ES-I3 (cell line): ENCODE results near the gene WDSUB1.

Experiments
- H3K36me3 ChIP-seq: 2 replicates; pipeline ENCODE4 v1.6.1; 2013; ENCODE audit warnings: mild to moderate bottlenecking, low read length, control low read depth, moderate library complexity; ENCODE audit not compliant: insufficient read depth
- H3K4me1 ChIP-seq: 2 replicates; pipeline ENCODE4 v1.6.1; 2013; ENCODE audit warnings: mild to moderate bottlenecking, control low read depth, low read length; ENCODE audit not compliant: insufficient read depth
- H3K9ac ChIP-seq: 2 replicates; pipeline ENCODE4 v1.6.1; 2013; ENCODE audit warnings: low read depth, mild to moderate bottlenecking, low read length, moderate library complexity
- H3K9me3 ChIP-seq: 2 replicates; pipeline ENCODE4 v1.6.1; 2013; ENCODE audit warnings: mild to moderate bottlenecking, low read length, moderate library complexity; ENCODE audit not compliant: control insufficient read depth, insufficient read depth

The WDSUB1 gene

GRCh38 chr2:159249990-159250715, 36.4 kb downstream of the WDSUB1 start:
- Histone ChIP-seq H3K9me3 (peaks cover 5% of the 10 kb centered on the region), H3K36me3 (peaks cover 4% of the 10 kb centered on the region; the same call in 1 of the 2 replicates), H3K4me1 (no peaks in the 10 kb centered on the region; the same call in 1 of the 2 replicates), H3K9ac (no peak overlapping the region)

DNA sequence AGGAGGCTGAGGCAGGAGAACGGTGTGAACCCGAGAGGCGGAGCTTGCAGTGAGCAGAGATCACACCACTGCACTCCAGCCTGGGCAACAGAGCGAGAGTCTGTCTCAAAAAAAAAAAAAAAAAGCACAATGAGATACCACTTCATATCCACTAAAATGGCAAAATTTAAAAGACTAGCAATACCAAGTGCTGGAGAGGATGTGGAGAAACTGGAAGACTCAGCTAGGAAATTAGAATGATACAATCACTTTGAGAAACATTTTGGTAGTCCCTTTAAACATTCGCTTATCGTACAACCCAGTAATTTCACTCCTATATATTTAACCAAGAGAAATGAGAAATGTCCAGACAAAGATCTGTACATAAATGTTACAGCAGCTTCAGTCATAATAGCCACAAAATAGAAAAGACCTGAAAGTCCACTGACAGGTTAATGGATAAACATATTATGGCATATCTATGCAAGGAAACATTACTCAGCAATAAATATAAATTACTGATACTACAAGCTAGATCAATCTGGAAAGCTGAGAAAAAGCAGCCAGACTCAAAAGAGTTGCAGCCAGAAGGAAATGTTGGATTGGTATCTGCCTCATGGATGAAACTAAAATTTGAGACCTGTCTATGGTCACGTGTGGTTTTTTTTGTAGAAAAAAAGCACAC, 40.0 kb downstream of the WDSUB1 start:
- H3K9me3 ChIP-seq = peaks cover 5% of the 10 kb centered on the region
- H3K36me3 ChIP-seq = no peaks in the 10 kb centered on the region
- 0 out of 2 replicates have a peak, but pooled peaks cover 11% of the 10 kb centered on the region for H3K4me1 ChIP-seq
- H3K9ac ChIP-seq = no peak overlapping the region

DNA sequence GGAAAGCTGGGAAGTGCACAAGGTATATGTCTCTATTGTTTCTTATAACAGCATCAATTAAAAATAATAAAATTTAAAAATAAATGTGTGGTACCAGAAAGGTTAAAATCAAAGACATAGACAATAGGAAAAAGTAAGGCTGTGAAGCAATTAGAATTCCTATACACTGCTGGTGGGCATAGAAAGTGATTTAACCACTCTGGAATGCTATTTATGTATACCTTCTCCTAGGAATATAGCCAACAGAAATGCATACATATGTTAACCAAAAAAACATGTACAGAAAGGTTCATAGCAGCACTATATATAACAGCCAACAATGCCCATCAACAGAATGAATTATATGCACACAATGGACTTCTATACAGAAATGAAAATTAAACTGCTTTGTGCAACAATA, 43.0 kb downstream of the WDSUB1 start:
- H3K9ac ChIP-seq = no peak overlapping the region
- H3K36me3 ChIP-seq = no peaks in the 10 kb centered on the region
- 0 out of 2 replicates have a peak, but pooled peaks cover 11% of the 10 kb centered on the region for H3K4me1 ChIP-seq
- H3K9me3 ChIP-seq = peaks cover 5% of the 10 kb centered on the region

- Histone ChIP-seq H3K36me3 (no peaks in the 10 kb centered on the region), H3K9me3 (no peaks in the 10 kb centered on the region), H3K9ac (no peak overlapping the region), H3K4me1 (no peaks in the 10 kb centered on the region)
Measured at GRCh38 chr2:159234868-159235267, 51.6 kb downstream of the WDSUB1 start.

GRCh38 chr2:159232456-159233170, 53.9 kb downstream of the WDSUB1 start:
- no peaks in the 10 kb centered on the region for H3K9me3 ChIP-seq
- no peak overlapping the region for H3K9ac ChIP-seq
- H3K36me3 ChIP-seq = no peaks in the 10 kb centered on the region
- H3K4me1 ChIP-seq = no peaks in the 10 kb centered on the region

GRCh38 chr2:159230145-159230877, 56.2 kb downstream of the WDSUB1 start:
- Histone ChIP-seq H3K9ac (no peak overlapping the region), H3K36me3 (no peaks in the 10 kb centered on the region), H3K4me1 (no peaks in the 10 kb centered on the region), H3K9me3 (no peaks in the 10 kb centered on the region)

- Histone ChIP-seq H3K4me1 (no peaks in the 10 kb centered on the region), H3K9me3 (no peaks in the 10 kb centered on the region), H3K9ac (no peak overlapping the region), H3K36me3 (no peaks in the 10 kb centered on the region)
Measured at GRCh38 chr2:159229476-159230144, 56.9 kb downstream of the WDSUB1 start.

- Histone ChIP-seq H3K9ac (no peak overlapping the region), H3K36me3 (no peaks in the 10 kb centered on the region; the same call in 1 of the 2 replicates), H3K4me1 (no peaks in the 10 kb centered on the region), H3K9me3 (no peaks in the 10 kb centered on the region)
Measured at GRCh38 chr2:159228081-159228581, 58.4 kb downstream of the WDSUB1 start.

DNA sequence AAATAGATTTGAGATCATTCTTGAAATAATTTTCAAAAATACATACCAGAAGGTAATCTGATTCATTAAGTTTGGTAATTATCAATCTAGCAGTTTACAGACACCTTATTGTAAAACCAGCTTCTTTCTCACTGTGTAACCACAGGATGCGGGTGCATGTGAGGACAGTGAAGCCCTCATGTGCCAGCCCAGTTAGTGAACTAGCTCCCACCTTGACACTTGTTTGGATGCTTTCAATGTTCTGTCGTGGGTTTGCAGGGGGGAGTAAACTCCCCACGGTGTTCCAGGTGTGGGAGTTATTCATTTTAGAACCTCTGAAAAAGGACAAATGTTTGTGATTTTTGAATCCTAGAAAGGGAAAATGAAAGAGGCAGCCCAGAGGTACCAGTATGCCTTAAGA, 59.0 kb downstream of the WDSUB1 start:
- Histone ChIP-seq H3K36me3 (no peaks in the 10 kb centered on the region; the same call in 1 of the 2 replicates), H3K9me3 (no peaks in the 10 kb centered on the region), H3K9ac (no peak overlapping the region), H3K4me1 (no peaks in the 10 kb centered on the region)

DNA sequence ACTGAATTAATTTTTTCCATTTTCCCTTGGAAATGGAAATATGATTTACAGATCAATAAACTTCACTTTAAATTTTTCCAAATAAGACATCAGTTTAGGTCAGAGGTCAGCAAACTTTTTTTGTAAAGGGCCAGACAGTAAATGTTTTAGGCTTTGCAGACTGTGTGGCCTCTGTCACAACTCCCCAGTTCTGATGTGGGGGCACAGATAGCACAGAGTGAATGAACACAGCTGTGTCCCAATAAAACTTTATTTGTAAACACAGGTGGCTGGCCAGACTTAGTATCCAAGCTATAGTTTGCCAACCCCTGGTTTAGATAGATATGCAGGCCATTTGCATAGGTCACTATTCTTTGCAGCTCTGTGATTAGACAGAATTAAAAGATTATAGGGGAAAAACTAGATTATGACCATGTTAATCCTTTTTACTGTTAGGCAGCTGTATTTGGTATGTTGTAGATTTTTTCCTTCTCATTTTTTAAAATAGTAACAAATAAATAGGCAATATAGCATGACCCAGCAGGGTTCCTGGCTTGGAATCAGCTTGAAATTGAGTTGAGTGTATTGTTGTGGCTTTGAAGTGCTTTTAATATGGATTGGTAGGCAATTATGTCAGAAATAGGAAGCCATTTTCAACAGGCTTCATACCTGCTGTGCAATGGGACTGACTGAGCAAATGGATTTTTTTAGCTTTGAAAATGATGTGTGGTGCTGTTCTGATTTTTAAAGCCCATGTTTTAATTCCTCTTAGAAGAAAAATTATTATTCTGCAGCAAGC, 59.7 kb downstream of the WDSUB1 start:
- H3K9me3 ChIP-seq = no peaks in the 10 kb centered on the region
- H3K9ac ChIP-seq = no peak overlapping the region
- H3K36me3 ChIP-seq = no peaks in the 10 kb centered on the region; the same call in 1 of the 2 replicates

DNA sequence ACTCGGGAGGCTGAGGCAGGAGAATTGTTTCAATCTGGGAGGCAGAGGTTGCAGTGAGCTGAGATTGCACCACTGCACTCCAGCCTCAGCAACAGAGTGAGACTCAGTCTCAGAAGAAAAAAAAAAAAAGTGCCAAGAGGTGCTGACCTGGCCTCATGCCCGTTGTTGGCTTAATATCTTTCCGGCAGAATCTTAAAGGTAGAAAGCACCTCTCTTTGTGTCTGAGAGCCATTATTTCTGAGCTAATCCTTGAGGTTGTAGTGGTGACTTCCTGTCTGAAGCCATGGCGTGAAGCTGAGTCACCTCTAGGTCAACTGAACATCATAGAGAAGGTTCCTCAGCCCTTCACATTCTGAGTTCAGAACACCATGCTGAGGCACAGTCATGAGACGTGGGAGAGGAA, 60.4 kb downstream of the WDSUB1 start:
- no peaks in the 10 kb centered on the region for H3K4me1 ChIP-seq
- no peaks in the 10 kb centered on the region for H3K9me3 ChIP-seq
- no peaks in the 10 kb centered on the region; the same call in 1 of the 2 replicates for H3K36me3 ChIP-seq
- no peak overlapping the region for H3K9ac ChIP-seq

More for the DNA sequence above, 59.7 kb downstream of the WDSUB1 start:
- H3K4me1 ChIP-seq = no peaks in the 10 kb centered on the region

DNA sequence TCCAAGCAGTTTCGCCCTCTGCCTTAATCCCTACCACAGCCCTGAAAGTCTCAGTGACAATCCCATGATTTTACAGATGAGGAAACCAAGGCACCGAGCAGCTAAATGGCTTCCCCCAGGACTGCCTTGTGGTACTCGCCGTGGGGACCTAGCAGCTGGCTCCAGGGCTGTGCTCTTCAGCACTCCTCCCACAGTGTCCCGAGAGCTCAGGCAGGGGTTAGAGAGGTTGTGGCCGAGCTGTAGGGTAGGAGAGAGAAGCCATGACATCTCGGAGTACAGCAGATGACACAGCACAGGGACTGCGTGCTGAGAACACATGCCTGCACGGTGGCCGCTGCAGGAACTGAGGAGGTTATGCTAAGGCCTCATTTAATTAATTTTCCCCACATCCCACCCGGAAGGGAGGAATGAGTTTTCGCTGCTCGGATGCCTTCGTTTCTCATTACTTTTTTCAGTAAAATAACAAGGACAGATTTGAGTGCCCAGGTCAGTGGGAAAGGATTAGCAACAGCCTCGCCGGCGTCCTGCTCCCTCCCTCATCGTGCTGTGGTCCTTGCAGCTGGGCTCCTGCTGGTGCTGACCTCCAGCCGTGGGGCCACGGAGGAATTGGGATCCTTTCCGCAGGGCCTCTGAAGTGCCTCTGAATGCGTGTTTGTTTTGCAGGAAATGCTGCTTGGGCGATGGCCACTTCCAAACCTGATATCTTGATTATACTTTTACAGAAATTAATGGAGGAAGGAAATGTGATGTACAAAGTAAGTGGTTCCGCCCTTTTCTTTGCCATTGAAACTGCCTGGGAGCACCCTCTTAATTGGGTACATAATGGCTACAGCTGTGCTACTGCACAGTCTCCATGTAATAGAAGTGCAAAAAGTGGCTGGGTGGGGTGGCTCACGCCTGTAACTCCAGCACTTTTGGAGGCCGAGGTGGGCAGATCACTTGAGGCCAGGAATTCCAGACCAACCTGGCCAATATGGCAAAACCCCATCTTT, 61.2 kb downstream of the WDSUB1 start:
- no peaks in the 10 kb centered on the region for H3K4me1 ChIP-seq
- no peaks in the 10 kb centered on the region for H3K9me3 ChIP-seq
- no peak overlapping the region for H3K9ac ChIP-seq
- H3K36me3 ChIP-seq = no peaks in the 10 kb centered on the region; the same call in 1 of the 2 replicates
